SK-N-SH treated with all-trans-retinoic acid at 6 μM for 48 hours (cell line): Measurements from ENCODE around the gene UQCRH.
A peak's percentile ranks its signal among the peaks of the same experiment; 100 is the strongest.

Experiments
- ARNTL ChIP-seq: fragments of 450-650 bp; formaldehyde crosslinking; IDR thresholded peaks from 2 replicates; pipeline ENCODE4 v1.5.0; 2020; ENCODE audit warnings: low read depth, mild to moderate bottlenecking, moderate library complexity, borderline replicate concordance
- ESRRG ChIP-seq: fragments of 250-450 bp; sonication (Bioruptor Pico); IDR thresholded peaks from 2 replicates; pipeline ENCODE4 v1.6.1; 2021; ENCODE audit warnings: mild to moderate bottlenecking
- GLIS3 ChIP-seq: fragments of 250-450 bp; sonication (Bioruptor Pico); IDR thresholded peaks from 2 replicates; pipeline ENCODE4 v1.5.0; 2020; ENCODE audit warnings: mild to moderate bottlenecking, moderate library complexity
- OSR1 ChIP-seq: fragments of 250-450 bp; sonication (Bioruptor Pico); IDR thresholded peaks from 2 replicates; pipeline ENCODE4 v1.8.0; 2022; ENCODE audit warnings: moderate library complexity, mild to moderate bottlenecking, inconsistent platforms
- POU6F1 ChIP-seq: fragments of 250-450 bp; sonication (Bioruptor Pico); IDR thresholded peaks from 2 replicates; pipeline ENCODE4 v1.8.0; 2021; ENCODE audit warnings: low read depth, mild to moderate bottlenecking, moderate library complexity, borderline replicate concordance
- RARB ChIP-seq: fragments of 250-450 bp; sonication (Bioruptor Pico); IDR thresholded peaks from 2 replicates; pipeline ENCODE4 v1.8.0; 2021; ENCODE audit warnings: mild to moderate bottlenecking, moderate library complexity
- SNAI2 ChIP-seq: fragments of 250-450 bp; sonication (Bioruptor Pico); IDR thresholded peaks from 2 replicates; pipeline ENCODE4 v1.5.0; 2020; ENCODE audit warnings: mild to moderate bottlenecking, moderate library complexity
- TOX ChIP-seq: fragments of 250-450 bp; sonication (Bioruptor Pico); IDR thresholded peaks from 2 replicates; pipeline ENCODE4 v1.8.0; 2021; ENCODE audit warnings: mild to moderate bottlenecking, moderate library complexity, borderline replicate concordance
- ZFP3 ChIP-seq: fragments of 250-450 bp; sonication (Bioruptor Pico); IDR thresholded peaks from 2 replicates; pipeline ENCODE4 v1.5.0; 2020; ENCODE audit warnings: mild to moderate bottlenecking, moderate library complexity
- ZFP30 ChIP-seq: fragments of 450-650 bp; formaldehyde crosslinking; IDR thresholded peaks from 2 replicates; pipeline ENCODE4 v1.5.0; 2022; ENCODE audit warnings: mild to moderate bottlenecking, moderate library complexity
- ZNF8 ChIP-seq: fragments of 450-650 bp; formaldehyde crosslinking; IDR thresholded peaks from 2 replicates; pipeline ENCODE4 v1.5.0; 2020; ENCODE audit warnings: mild to moderate bottlenecking, moderate library complexity

- TF ChIP-seq ESRRG = no peak
- no peak for TF ChIP-seq TOX (CRISPR knock-in tag)
- TF ChIP-seq ZNF8 = no peak
- TF ChIP-seq ZFP3 (CRISPR knock-in tag) = peak; percentile 48; the same call in 1 of the 2 replicates
- no peak for TF ChIP-seq SNAI2 (CRISPR knock-in tag)
- TF ChIP-seq ZFP30 (CRISPR knock-in tag) = no peak
- TF ChIP-seq RARB (CRISPR knock-in tag) = no peak
- no peak for TF ChIP-seq ARNTL
- TF ChIP-seq GLIS3 (CRISPR knock-in tag) = no peak
- no peak for TF ChIP-seq OSR1
- TF ChIP-seq POU6F1 (CRISPR knock-in tag) = no peak
Measured at GRCh38 chr1:46303038-46303871, at the start of gene UQCRH, which contains the start of gene LRRC41.
